Spinal cord (tissue), 10 donors: ENCODE results near the gene GRID2. TPM values are rescaled to one million over a fixed set of nuclear protein-coding genes. Genes with fewer than 3 reads are reported as not detected.
A peak's percentile ranks its signal among the peaks of the same experiment; 100 is the strongest.

Source experiments
- DNase-seq, 6 donors: peaks; one replicate each; pipeline versions ENCODE4 v3.0.0 to v3.0.0-alpha.2; 2013 to 2015; ENCODE audit warnings: low spot score in 6 of 6, low read depth in 4 of 6
- H3K27ac ChIP-seq: one replicate; pipeline ENCODE4 v1.5.1; 2013; ENCODE audit warnings: low read depth, low read length, control low read depth
- H3K27me3 ChIP-seq: one replicate; pipeline ENCODE4 v1.6.1; 2013; ENCODE audit warnings: low read length; ENCODE audit not compliant: control insufficient read depth, insufficient read depth
- H3K36me3 ChIP-seq: one replicate; pipeline ENCODE4 v1.6.1; 2013; ENCODE audit warnings: low read length; ENCODE audit not compliant: control insufficient read depth, insufficient read depth
- H3K4me1 ChIP-seq: one replicate; pipeline ENCODE4 v1.6.1; 2013; ENCODE audit warnings: low read length; ENCODE audit not compliant: control insufficient read depth, insufficient read depth
- H3K4me3 ChIP-seq: one replicate; pipeline ENCODE4 v1.5.1; 2013; ENCODE audit warnings: low read depth, low read length, control low read depth
- H3K9me3 ChIP-seq: one replicate; pipeline ENCODE4 v1.6.1; 2013; ENCODE audit warnings: low read length; ENCODE audit not compliant: control insufficient read depth, insufficient read depth
- WGBS: methylation state at CpG from one replicate; pipeline ENCODE4 v1.1.5; 2013; ENCODE audit warnings: missing lambda C conversion rate; ENCODE audit not compliant: insufficient coverage; 5-methylcytosine and 5-hydroxymethylcytosine counted together
- polyA plus RNA-seq, 2 donors: library from polyadenylated mRNA; unstranded; fragments of 120-200 nt; gene quantifications; one replicate each; pipeline ENCODE4 v1.2.1, GENCODE V29; 2013; ENCODE audit not compliant: insufficient read length in 2 of 2
- total RNA-seq, 2 donors: library from RNA; depleted of rRNA in 1 of 2; stranded (reverse); fragments of 120-200 nt in 1 of 2; fragments of >200 nt in 1 of 2; gene quantifications; one replicate each; pipeline versions ENCODE4 v1.2.3 to v1.2.4, GENCODE V29; 2013 to 2014
- donor health status: healthy.

Gene GRID2
- total and polyA plus RNA-seq, 4 donors, result 17.8 to 40.8 (median 23.4) TPM

GRCh38 chr4:92791871-92792440 is 488.2 kb downstream of the GRID2 start:
- no peak overlapping the region for H3K27ac ChIP-seq
- peak in 2 of 6 donors; percentile 13 to 49 for DNase-seq
- no peak overlapping the region for H3K4me3 ChIP-seq
- no peaks in the 10 kb centered on the region for H3K36me3 ChIP-seq
- H3K4me1 ChIP-seq, result no peaks in the 10 kb centered on the region
- WGBS, result 13% methylated on average over 1 of the region's 4 CpGs
- H3K9me3 ChIP-seq, result no peaks in the 10 kb centered on the region
- H3K27me3 ChIP-seq, result no peaks in the 10 kb centered on the region

GRCh38 chr4:92809381-92809780 is 505.6 kb downstream of the GRID2 start:
- no peaks in the 10 kb centered on the region for H3K9me3 ChIP-seq
- H3K36me3 ChIP-seq, result no peaks in the 10 kb centered on the region
- H3K4me3 ChIP-seq, result no peak overlapping the region
- H3K27me3 ChIP-seq, result no peaks in the 10 kb centered on the region
- H3K4me1 ChIP-seq, result no peaks in the 10 kb centered on the region
- WGBS, result no CpG with 5 or more reads among the region's 2 CpGs
- no peak overlapping the region for H3K27ac ChIP-seq
- DNase-seq, result no peak

GRCh38 chr4:92812652-92813051 is 508.9 kb downstream of the GRID2 start:
- H3K27ac ChIP-seq, result no peak overlapping the region

GRCh38 chr4:92814677-92815076 is 510.9 kb downstream of the GRID2 start:
- Histone ChIP-seq H3K4me3 (no peak overlapping the region), H3K27me3 (no peaks in the 10 kb centered on the region), H3K4me1 (no peaks in the 10 kb centered on the region), H3K36me3 (no peaks in the 10 kb centered on the region), H3K27ac (no peak overlapping the region), H3K9me3 (no peaks in the 10 kb centered on the region)
- 100% methylated on average over 1 of the region's 1 CpG for WGBS
- no peak for DNase-seq

More at GRCh38 chr4:92812652-92813051, 508.9 kb downstream of the GRID2 start:
- Histone ChIP-seq H3K27me3 (no peaks in the 10 kb centered on the region), H3K4me1 (no peaks in the 10 kb centered on the region), H3K36me3 (no peaks in the 10 kb centered on the region), H3K4me3 (no peak overlapping the region), H3K9me3 (no peaks in the 10 kb centered on the region)
- WGBS, result 80% methylated on average over 1 of the region's 1 CpG
- no peak for DNase-seq

GRCh38 chr4:92825256-92825655 is 521.5 kb downstream of the GRID2 start:
- 78% methylated on average over 3 of the region's 3 CpGs for WGBS
- no peaks in the 10 kb centered on the region for H3K9me3 ChIP-seq
- no peaks in the 10 kb centered on the region for H3K36me3 ChIP-seq
- peak in 1 of 6 donors; percentile 49 for DNase-seq
- H3K4me3 ChIP-seq, result no peak overlapping the region
- no peak overlapping the region for H3K27ac ChIP-seq
- H3K27me3 ChIP-seq, result no peaks in the 10 kb centered on the region
- H3K4me1 ChIP-seq, result no peaks in the 10 kb centered on the region

- Histone ChIP-seq H3K4me1 (no peaks in the 10 kb centered on the region), H3K9me3 (no peaks in the 10 kb centered on the region), H3K4me3 (no peak overlapping the region), H3K27me3 (no peaks in the 10 kb centered on the region), H3K27ac (no peak overlapping the region), H3K36me3 (no peaks in the 10 kb centered on the region)
- DNase-seq, result peak in 2 of 6 donors; percentile 13 to 86
Observed at GRCh38 chr4:92825791-92826190, 522.0 kb downstream of the GRID2 start.

- Histone ChIP-seq H3K4me1 (no peaks in the 10 kb centered on the region), H3K36me3 (no peaks in the 10 kb centered on the region), H3K27ac (no peak overlapping the region), H3K27me3 (no peaks in the 10 kb centered on the region), H3K9me3 (no peaks in the 10 kb centered on the region), H3K4me3 (no peak overlapping the region)
- DNase-seq, result peak in 1 of 6 donors; percentile 10
Observed at GRCh38 chr4:92830771-92831170, 527.0 kb downstream of the GRID2 start.

GRCh38 chr4:92840880-92841279 is 537.1 kb downstream of the GRID2 start:
- Histone ChIP-seq H3K27me3 (no peaks in the 10 kb centered on the region), H3K36me3 (no peaks in the 10 kb centered on the region), H3K27ac (no peak overlapping the region), H3K4me1 (no peaks in the 10 kb centered on the region), H3K4me3 (no peak overlapping the region), H3K9me3 (no peaks in the 10 kb centered on the region)
- no peak for DNase-seq

- no peak for DNase-seq
- Histone ChIP-seq H3K4me3 (no peak overlapping the region), H3K9me3 (no peaks in the 10 kb centered on the region), H3K4me1 (no peaks in the 10 kb centered on the region), H3K27me3 (no peaks in the 10 kb centered on the region), H3K36me3 (no peaks in the 10 kb centered on the region), H3K27ac (no peak overlapping the region)
- WGBS, result no CpG with 5 or more reads among the region's 4 CpGs
Observed at GRCh38 chr4:92843784-92844183, 540.0 kb downstream of the GRID2 start.

- Histone ChIP-seq H3K27me3 (no peaks in the 10 kb centered on the region), H3K4me1 (no peaks in the 10 kb centered on the region), H3K36me3 (no peaks in the 10 kb centered on the region), H3K9me3 (no peaks in the 10 kb centered on the region), H3K27ac (no peak overlapping the region), H3K4me3 (no peak overlapping the region)
- DNase-seq, result peak in 1 of 6 donors; percentile 16
Observed at GRCh38 chr4:92847026-92847425, 543.3 kb downstream of the GRID2 start.
